Measurements from ENCODE around the gene RSKR. TPM values are rescaled to one million over a fixed set of nuclear protein-coding genes. Genes with fewer than 3 reads are reported as not detected.
A peak's percentile ranks its signal among the peaks of the same experiment; 100 is the strongest.
"Not testable (repeated sequence)": the region's sequence is repeated elsewhere in the genome, so short reads cannot be mapped to it uniquely, and the experiment has no call there.

RSKR gene
- total RNA-seq, 1 experiment from 2014 or later: 5.0 TPM

- H3K36me3 ChIP-seq: peaks cover 52% of the 10 kb centered on the region
Observed at GRCh38 chr17:28612531-28612930, 1.5 kb downstream of the RSKR start.

GRCh38 chr17:28610376-28610775, 3.6 kb downstream of the RSKR start:
- peaks cover 32% of the 10 kb centered on the region for H3K36me3 ChIP-seq
- no peaks in the 10 kb centered on the region for H3K9me3 ChIP-seq (replicated peaks)
- H3K4me3 ChIP-seq: no peak overlapping the region
- H3K27ac ChIP-seq: no peak overlapping the region
- DNase-seq (ENCODE audit: low read depth in 1 of 2, low spot score in 2 of 2): no peak
- H3K4me1 ChIP-seq (replicated peaks): no peaks in the 10 kb centered on the region
- no peaks in the 10 kb centered on the region for H3K27me3 ChIP-seq (replicated peaks)

More at GRCh38 chr17:28612531-28612930, 1.5 kb downstream of the RSKR start:
- H3K27ac ChIP-seq: no peak overlapping the region
- H3K4me1 ChIP-seq (replicated peaks): no peaks in the 10 kb centered on the region
- no peak for DNase-seq (ENCODE audit: low read depth in 1 of 2, low spot score in 2 of 2)
- no peaks in the 10 kb centered on the region for H3K9me3 ChIP-seq (replicated peaks)
- no peaks in the 10 kb centered on the region for H3K27me3 ChIP-seq (replicated peaks)
- H3K4me3 ChIP-seq: no peak overlapping the region

- not testable (repeated sequence) for H3K36me3 ChIP-seq; H3K9me3 ChIP-seq (replicated peaks); H3K27ac ChIP-seq; H3K4me1 ChIP-seq (replicated peaks); H3K4me3 ChIP-seq; DNase-seq (ENCODE audit: low read depth in 1 of 2, low spot score in 2 of 2); H3K27me3 ChIP-seq (replicated peaks)
Observed at GRCh38 chr17:28604031-28604430, 10.0 kb downstream of the RSKR start.

- peaks cover 35% of the 10 kb centered on the region for H3K36me3 ChIP-seq
- DNase-seq (ENCODE audit: low read depth in 1 of 2, low spot score in 2 of 2): peak; percentile 75 to 81
- peaks cover 16% of the 10 kb centered on the region for H3K4me1 ChIP-seq (replicated peaks)
- H3K27me3 ChIP-seq (replicated peaks): no peaks in the 10 kb centered on the region
- peak overlapping the region; percentile 56 for H3K4me3 ChIP-seq
- H3K9me3 ChIP-seq (replicated peaks): no peaks in the 10 kb centered on the region
- peak overlapping the region; percentile 86 for H3K27ac ChIP-seq
Observed at GRCh38 chr17:28599311-28600184, 14.4 kb downstream of the RSKR start.

- no peaks in the 10 kb centered on the region for H3K9me3 ChIP-seq (replicated peaks)
- DNase-seq (ENCODE audit: low read depth in 1 of 2, low spot score in 2 of 2): peak; percentile 93 to 97
- H3K4me3 ChIP-seq: peak within 1 kb of the TSS; percentile 56
- no peaks in the 10 kb centered on the region for H3K27me3 ChIP-seq (replicated peaks)
- H3K27ac ChIP-seq: peak within 1 kb of the TSS; percentile 86
- peaks cover 16% of the 10 kb centered on the region for H3K4me1 ChIP-seq (replicated peaks)
- H3K36me3 ChIP-seq: peaks cover 40% of the 10 kb centered on the region
Observed at GRCh38 chr17:28598799-28599310, 15.1 kb downstream of the RSKR start, which contains the start of gene SPAG5. TSS of gene SPAG5 (minus strand) at chr17:28599025. CDS start at chr17:28598946, 79 bp downstream.

GRCh38 chr17:28598389-28598788, 15.6 kb downstream of the RSKR start:
- Histone ChIP-seq H3K9me3 (replicated peaks) (no peaks in the 10 kb centered on the region), H3K27me3 (replicated peaks) (no peaks in the 10 kb centered on the region), H3K4me1 (replicated peaks) (peaks cover 16% of the 10 kb centered on the region), H3K27ac (peak overlapping the region; percentile 86), H3K4me3 (peak overlapping the region; percentile 56), H3K36me3 (peaks cover 43% of the 10 kb centered on the region)
- no peak for DNase-seq (ENCODE audit: low read depth in 1 of 2, low spot score in 2 of 2)

GRCh38 chr17:28597606-28598383, 16.2 kb downstream of the RSKR start:
- peaks cover 49% of the 10 kb centered on the region for H3K36me3 ChIP-seq
- no peak for DNase-seq (ENCODE audit: low read depth in 1 of 2, low spot score in 2 of 2)
- H3K27ac ChIP-seq: peak overlapping the region; percentile 86
- peak overlapping the region; percentile 56 for H3K4me3 ChIP-seq
- no peaks in the 10 kb centered on the region for H3K27me3 ChIP-seq (replicated peaks)
- H3K9me3 ChIP-seq (replicated peaks): no peaks in the 10 kb centered on the region
- H3K4me1 ChIP-seq (replicated peaks): peaks cover 16% of the 10 kb centered on the region

- H3K4me3 ChIP-seq: no peak overlapping the region
- DNase-seq (ENCODE audit: low read depth in 1 of 2, low spot score in 2 of 2): no peak
- H3K36me3 ChIP-seq: peaks cover 89% of the 10 kb centered on the region
- H3K9me3 ChIP-seq (replicated peaks): no peaks in the 10 kb centered on the region
- no peaks in the 10 kb centered on the region for H3K27me3 ChIP-seq (replicated peaks)
- no peaks in the 10 kb centered on the region for H3K4me1 ChIP-seq (replicated peaks)
- no peak overlapping the region for H3K27ac ChIP-seq
Observed at GRCh38 chr17:28592260-28592659, 21.7 kb downstream of the RSKR start.

- Histone ChIP-seq H3K27ac (no peak overlapping the region), H3K4me1 (replicated peaks) (no peaks in the 10 kb centered on the region), H3K9me3 (replicated peaks) (no peaks in the 10 kb centered on the region), H3K36me3 (peaks cover 96% of the 10 kb centered on the region), H3K4me3 (no peak overlapping the region), H3K27me3 (replicated peaks) (no peaks in the 10 kb centered on the region)
- no peak for DNase-seq (ENCODE audit: low read depth in 1 of 2, low spot score in 2 of 2)
Observed at GRCh38 chr17:28585851-28586250, 28.1 kb downstream of the RSKR start.

GRCh38 chr17:28584434-28584833, 29.6 kb downstream of the RSKR start:
- peaks cover 96% of the 10 kb centered on the region for H3K36me3 ChIP-seq
- no peaks in the 10 kb centered on the region for H3K9me3 ChIP-seq (replicated peaks)

GRCh38 chr17:28582513-28582912, 31.5 kb downstream of the RSKR start:
- peaks cover 96% of the 10 kb centered on the region for H3K36me3 ChIP-seq
- no peaks in the 10 kb centered on the region for H3K27me3 ChIP-seq (replicated peaks)
- H3K27ac ChIP-seq: no peak overlapping the region
- no peaks in the 10 kb centered on the region for H3K9me3 ChIP-seq (replicated peaks)
- no peak overlapping the region for H3K4me3 ChIP-seq
- DNase-seq (ENCODE audit: low read depth in 1 of 2, low spot score in 2 of 2): no peak
- no peaks in the 10 kb centered on the region for H3K4me1 ChIP-seq (replicated peaks)

More at GRCh38 chr17:28584434-28584833, 29.6 kb downstream of the RSKR start:
- Histone ChIP-seq H3K4me1 (replicated peaks) (no peaks in the 10 kb centered on the region), H3K4me3 (no peak overlapping the region), H3K27me3 (replicated peaks) (no peaks in the 10 kb centered on the region), H3K27ac (no peak overlapping the region)
- no peak for DNase-seq (ENCODE audit: low read depth in 1 of 2, low spot score in 2 of 2)

- Histone ChIP-seq H3K4me1 (replicated peaks) (peaks cover 6% of the 10 kb centered on the region; the same call in 1 of the 2 replicates), H3K4me3 (no peak overlapping the region), H3K27me3 (replicated peaks) (no peaks in the 10 kb centered on the region), H3K36me3 (peaks cover 92% of the 10 kb centered on the region), H3K9me3 (replicated peaks) (no peaks in the 10 kb centered on the region), H3K27ac (no peak overlapping the region)
- DNase-seq (ENCODE audit: low read depth in 1 of 2, low spot score in 2 of 2): no peak
Observed at GRCh38 chr17:28580959-28581358, 33.0 kb downstream of the RSKR start.

GRCh38 chr17:28579526-28579925, 34.5 kb downstream of the RSKR start:
- no peaks in the 10 kb centered on the region for H3K27me3 ChIP-seq (replicated peaks)
- no peak overlapping the region for H3K4me3 ChIP-seq
- H3K27ac ChIP-seq: no peak overlapping the region
- H3K36me3 ChIP-seq: peaks cover 88% of the 10 kb centered on the region
- H3K4me1 ChIP-seq (replicated peaks): peaks cover 6% of the 10 kb centered on the region; the same call in 1 of the 2 replicates
- DNase-seq (ENCODE audit: low read depth in 1 of 2, low spot score in 2 of 2): no peak
- H3K9me3 ChIP-seq (replicated peaks): no peaks in the 10 kb centered on the region

Data from SJSA1 (cell line).